MM.1S (cell line): ENCODE data around the gene C18orf63.
A peak's percentile ranks its signal among the peaks of the same experiment; 100 is the strongest.

Source experiments
- CTCF ChIP-seq: fragments of 300-600 bp; sonication (generic); IDR thresholded peaks from 2 replicates; pipeline ENCODE4 v1.5.1; 2016; ENCODE audit warnings: antibody characterized with exemption, low read length, mixed read lengths
- EZH2 ChIP-seq: fragments of 300-600 bp; sonication (generic); optimal IDR thresholded peaks from 2 replicates; pipeline ENCODE3; 2017; ENCODE audit warnings: low read depth, mild to moderate bottlenecking, antibody characterized with exemption, low read length, mixed read lengths
- EZH2phosphoT487 ChIP-seq: fragments of 300-600 bp; sonication (generic); IDR thresholded peaks from 2 replicates; pipeline ENCODE4 v1.6.1; 2018; ENCODE audit warnings: antibody characterized with exemption, low read length

DNA sequence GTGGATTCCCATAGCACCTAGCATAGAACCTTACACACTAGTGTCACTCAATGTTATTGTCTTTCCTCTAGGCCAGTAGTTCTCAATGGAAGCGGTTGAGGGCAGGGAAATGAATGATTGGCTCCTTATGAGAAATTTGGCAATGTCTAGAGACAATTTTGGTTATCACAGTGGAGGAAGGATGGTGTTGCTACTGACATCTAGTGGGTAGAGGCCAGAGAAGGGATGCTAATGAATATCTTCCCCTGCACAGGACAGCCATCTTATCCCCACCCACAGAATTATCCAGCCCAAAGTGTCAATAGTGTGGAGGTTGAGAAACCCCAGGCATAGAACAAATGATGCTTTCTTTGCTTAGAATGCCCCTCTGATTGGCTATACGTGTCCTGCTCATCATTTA lies 15.8 kb downstream of the C18orf63 start:
- TF ChIP-seq CTCF (peak; percentile 32), EZH2 (no peak), EZH2phosphoT487 (no peak)
